ENCODE results near the gene SLC29A3.

- TF ChIP-seq ELF4 (IDR thresholded peaks at IDR 0.05) (no peak), TARDBP (IDR thresholded peaks at IDR 0.05) (no peak)
These were observed 46.3 kb downstream of the SLC29A3 start for GRCh38 chr10:71365366-71365765.

Data from HEK293T (cell line).